AG20443 (cell line): ENCODE data around the gene TDRD7.

Source experiments
- DNase-seq: peaks from one replicate; pipeline ENCODE4 v3.0.0; 2012; ENCODE audit warnings: low spot score, mixed read lengths

TDRD7 gene

GRCh38 chr9:97505845-97506244, 93.9 kb downstream of the TDRD7 start:
- no peak for DNase-seq

GRCh38 chr9:97506306-97506705, 94.4 kb downstream of the TDRD7 start:
- DNase-seq, result no peak

GRCh38 chr9:97506787-97507186, 94.9 kb downstream of the TDRD7 start:
- DNase-seq, result no peak

GRCh38 chr9:97507428-97507984, 95.6 kb downstream of the TDRD7 start:
- no peak for DNase-seq

GRCh38 chr9:97508852-97509251, 97.0 kb downstream of the TDRD7 start:
- DNase-seq, result no peak

- DNase-seq, result peak; percentile 32
These were observed 99.1 kb downstream of the TDRD7 start for GRCh38 chr9:97510797-97511654.

GRCh38 chr9:97511655-97512427, 99.9 kb downstream of the TDRD7 start:
- no peak for DNase-seq

GRCh38 chr9:97512966-97513560, 101.2 kb downstream of the TDRD7 start:
- DNase-seq, result no peak

GRCh38 chr9:97514531-97514930, 102.6 kb downstream of the TDRD7 start:
- no peak for DNase-seq

GRCh38 chr9:97515662-97516061, 103.8 kb downstream of the TDRD7 start:
- DNase-seq, result no peak

GRCh38 chr9:97516111-97516510, 104.2 kb downstream of the TDRD7 start:
- DNase-seq, result no peak

- DNase-seq, result no peak
These were observed 105.6 kb downstream of the TDRD7 start for GRCh38 chr9:97517331-97518089.

- no peak for DNase-seq
These were observed 106.4 kb downstream of the TDRD7 start for GRCh38 chr9:97518166-97518908.

GRCh38 chr9:97518909-97519307, 107.0 kb downstream of the TDRD7 start:
- peak; percentile 80 for DNase-seq

- no peak for DNase-seq
These were observed 107.6 kb downstream of the TDRD7 start for GRCh38 chr9:97519441-97519970.

- DNase-seq, result no peak
These were observed 109.9 kb downstream of the TDRD7 start for GRCh38 chr9:97521576-97522333.

GRCh38 chr9:97524424-97524823, 112.5 kb downstream of the TDRD7 start:
- no peak for DNase-seq

- peak; percentile 30 for DNase-seq
These were observed 113.6 kb downstream of the TDRD7 start for GRCh38 chr9:97525451-97525850.

GRCh38 chr9:97526895-97527575, 115.1 kb downstream of the TDRD7 start:
- DNase-seq, result no peak
